AG09309 (cell line): ENCODE results near the gene MPZL1.
"Not testable (repeated sequence)": the region's sequence is repeated elsewhere in the genome, so short reads cannot be mapped to it uniquely, and the experiment has no call there.

ENCODE experiments used
- DNase-seq: peaks from one replicate; pipeline ENCODE4 v3.0.0-alpha.2; 2010; ENCODE audit warnings: low read depth
- H3K4me3 ChIP-seq: 2 replicates; pipeline ENCODE4 v1.5.1; 2011; ENCODE audit warnings: mild to moderate bottlenecking, low read depth, low read length, moderate library complexity; ENCODE audit not compliant: control insufficient read depth
- TF ChIP-seq, protein P1 (sequence below): IDR thresholded peaks from 2 replicates; pipeline ENCODE4 v1.5.1; 2011; ENCODE audit warnings: mild to moderate bottlenecking, low read depth, low read length, inconsistent platforms; ENCODE audit not compliant: insufficient read depth, control insufficient read depth; ENCODE audit errors: missing control alignments

MPZL1 gene

DNA sequence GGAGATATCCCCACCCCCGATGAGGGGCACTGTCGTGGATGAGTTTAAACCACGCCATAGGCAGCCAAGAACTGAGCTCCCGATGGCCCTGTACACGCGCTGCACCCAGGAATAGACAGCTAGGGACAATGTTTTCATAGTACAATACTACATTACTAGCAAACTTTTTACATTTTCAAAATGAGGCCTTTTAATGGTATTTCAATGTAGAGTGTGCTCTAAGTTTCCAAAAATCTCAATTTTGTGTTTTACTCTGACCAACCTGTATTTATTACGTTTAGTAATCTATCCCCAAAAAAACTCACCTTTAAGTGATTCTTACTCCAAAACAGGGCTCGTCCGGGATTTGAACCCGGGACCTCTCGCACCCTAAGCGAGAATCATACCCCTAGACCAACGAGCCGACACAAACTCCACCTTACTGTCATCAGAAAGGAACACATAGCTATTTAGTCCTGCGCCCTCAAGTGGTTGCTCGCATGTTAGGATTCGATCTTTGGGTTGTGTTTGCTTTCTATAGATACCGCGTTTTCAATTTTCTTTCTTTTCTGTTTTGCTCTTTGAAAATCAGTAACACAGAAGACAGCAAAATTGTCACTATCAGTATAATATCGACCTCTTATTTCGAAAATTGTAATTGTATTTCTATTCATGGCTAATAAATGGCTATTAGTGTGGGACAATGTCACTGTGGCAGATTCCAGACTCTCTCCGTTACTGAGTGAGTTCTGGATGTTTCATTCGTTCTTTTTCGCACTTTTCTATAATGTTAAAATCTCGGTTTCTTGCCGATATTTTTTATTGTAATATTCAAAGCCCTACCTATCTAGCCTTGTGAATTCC, 6.4 kb upstream of the MPZL1 start:
- TF ChIP-seq, protein P1, sequence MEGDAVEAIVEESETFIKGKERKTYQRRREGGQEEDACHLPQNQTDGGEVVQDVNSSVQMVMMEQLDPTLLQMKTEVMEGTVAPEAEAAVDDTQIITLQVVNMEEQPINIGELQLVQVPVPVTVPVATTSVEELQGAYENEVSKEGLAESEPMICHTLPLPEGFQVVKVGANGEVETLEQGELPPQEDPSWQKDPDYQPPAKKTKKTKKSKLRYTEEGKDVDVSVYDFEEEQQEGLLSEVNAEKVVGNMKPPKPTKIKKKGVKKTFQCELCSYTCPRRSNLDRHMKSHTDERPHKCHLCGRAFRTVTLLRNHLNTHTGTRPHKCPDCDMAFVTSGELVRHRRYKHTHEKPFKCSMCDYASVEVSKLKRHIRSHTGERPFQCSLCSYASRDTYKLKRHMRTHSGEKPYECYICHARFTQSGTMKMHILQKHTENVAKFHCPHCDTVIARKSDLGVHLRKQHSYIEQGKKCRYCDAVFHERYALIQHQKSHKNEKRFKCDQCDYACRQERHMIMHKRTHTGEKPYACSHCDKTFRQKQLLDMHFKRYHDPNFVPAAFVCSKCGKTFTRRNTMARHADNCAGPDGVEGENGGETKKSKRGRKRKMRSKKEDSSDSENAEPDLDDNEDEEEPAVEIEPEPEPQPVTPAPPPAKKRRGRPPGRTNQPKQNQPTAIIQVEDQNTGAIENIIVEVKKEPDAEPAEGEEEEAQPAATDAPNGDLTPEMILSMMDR, result peak; percentile 88
- peak; percentile 59 for DNase-seq
- peak overlapping the region; percentile 75 for H3K4me3 ChIP-seq

DNA sequence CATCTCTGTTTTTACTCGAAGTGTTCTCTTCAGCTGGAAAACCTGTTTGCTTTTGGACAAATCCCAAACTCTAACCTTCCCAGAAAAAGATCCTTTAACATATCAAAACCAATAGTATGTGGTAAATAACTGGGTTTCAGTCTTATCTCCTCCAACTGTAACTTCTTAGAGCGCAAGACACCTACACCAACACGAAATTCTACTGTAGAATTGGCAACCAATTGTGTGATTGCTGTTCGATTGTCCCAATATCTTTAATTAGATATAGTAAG, 5.8 kb upstream of the MPZL1 start:
- no peak for DNase-seq
- H3K4me3 ChIP-seq, result peak overlapping the region; percentile 49
- TF ChIP-seq, protein P1, result no peak

DNA sequence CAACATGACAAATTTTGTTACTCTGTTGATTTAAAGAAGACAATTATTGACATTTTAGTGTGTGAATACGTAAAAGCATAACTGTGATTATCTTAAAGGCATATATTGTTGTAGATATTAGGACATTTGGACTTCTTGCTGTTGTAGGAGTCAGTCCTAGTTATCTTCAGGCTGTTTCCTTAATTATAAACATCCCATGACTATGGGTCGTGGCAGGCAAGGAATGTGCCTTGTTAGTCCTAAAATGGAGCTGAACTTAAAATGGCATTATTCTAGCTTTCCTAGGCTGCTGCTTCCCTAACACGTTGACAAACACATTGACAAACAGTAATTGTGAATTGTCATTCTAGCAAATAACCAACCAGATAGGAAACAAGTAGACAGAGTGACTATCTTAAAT, 4.4 kb upstream of the MPZL1 start:
- TF ChIP-seq, protein P1, result no peak
- no peak overlapping the region for H3K4me3 ChIP-seq
- no peak for DNase-seq

DNA sequence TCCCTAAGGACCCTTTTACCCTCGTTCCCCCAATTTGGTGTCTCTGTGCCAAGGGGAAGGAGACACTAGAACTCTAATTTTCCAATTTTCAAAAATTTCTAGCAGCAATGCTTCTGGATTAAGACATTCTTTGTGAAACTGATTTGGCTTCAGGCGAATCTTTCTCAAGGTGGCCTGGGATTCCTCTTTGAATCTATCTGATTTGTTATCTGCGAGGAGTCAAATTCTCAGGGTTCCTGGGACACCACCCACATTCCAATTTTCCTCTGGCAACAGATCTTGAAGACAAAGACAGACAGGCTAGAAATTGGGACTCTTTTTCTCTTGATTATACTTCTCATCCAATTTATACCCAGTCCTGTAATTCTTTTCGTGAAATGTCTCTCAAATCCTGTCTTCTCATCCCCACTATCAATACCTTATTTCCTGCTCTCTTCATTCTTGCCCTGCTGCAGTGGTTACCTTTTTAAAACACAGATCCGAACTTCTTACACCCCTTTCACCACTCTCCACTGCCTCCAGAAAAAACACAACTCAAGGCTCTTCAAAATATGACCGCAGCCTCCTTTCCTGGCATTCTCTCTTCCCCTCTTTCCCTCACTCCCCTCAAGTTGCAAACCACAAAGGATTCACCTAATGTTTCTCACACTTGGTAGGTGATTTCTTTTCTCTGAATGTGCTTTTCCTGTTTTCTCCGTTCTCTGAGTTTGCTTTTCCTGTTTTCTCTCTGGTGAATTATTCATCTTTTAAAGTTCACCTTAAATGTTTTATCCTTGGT, 2.7 kb upstream of the MPZL1 start:
- no peak for DNase-seq
- TF ChIP-seq, protein P1, result no peak
- H3K4me3 ChIP-seq, result no peak overlapping the region

DNA sequence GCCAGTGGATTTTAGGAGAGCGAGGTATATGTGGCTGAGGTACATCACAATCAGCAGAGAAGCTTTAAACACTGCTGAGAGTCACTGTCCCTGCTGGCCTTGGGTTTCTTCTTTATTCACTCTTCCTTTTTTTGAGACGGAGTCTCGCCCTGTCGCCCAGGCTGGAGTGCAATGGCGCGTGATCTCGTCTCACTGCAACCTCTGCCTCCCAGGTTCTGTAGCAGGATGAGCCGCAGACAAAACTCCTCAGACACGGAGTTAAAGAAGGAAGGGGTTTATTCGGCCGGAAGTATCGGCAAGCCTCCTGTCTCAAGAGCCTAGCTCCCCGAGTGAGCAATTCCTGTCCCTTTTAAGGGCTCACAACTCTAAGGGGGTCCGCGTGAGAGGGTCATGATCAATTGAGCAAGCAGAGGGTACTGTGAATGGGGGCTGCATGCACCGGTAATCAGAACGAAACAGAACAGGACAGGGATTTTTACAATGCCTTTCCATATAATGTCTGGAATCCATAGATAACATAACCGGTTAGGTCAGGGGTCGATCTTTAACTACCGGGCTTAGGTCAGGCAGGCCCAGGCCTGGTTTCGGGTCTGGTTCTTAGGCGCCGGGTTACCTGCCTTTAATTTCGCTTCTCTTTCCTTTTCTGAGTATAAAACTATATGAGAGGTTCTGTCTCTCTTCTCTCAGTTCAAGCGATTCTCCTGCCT, 1.9 kb upstream of the MPZL1 start:
- not testable (repeated sequence) for H3K4me3 ChIP-seq, DNase-seq

DNA sequence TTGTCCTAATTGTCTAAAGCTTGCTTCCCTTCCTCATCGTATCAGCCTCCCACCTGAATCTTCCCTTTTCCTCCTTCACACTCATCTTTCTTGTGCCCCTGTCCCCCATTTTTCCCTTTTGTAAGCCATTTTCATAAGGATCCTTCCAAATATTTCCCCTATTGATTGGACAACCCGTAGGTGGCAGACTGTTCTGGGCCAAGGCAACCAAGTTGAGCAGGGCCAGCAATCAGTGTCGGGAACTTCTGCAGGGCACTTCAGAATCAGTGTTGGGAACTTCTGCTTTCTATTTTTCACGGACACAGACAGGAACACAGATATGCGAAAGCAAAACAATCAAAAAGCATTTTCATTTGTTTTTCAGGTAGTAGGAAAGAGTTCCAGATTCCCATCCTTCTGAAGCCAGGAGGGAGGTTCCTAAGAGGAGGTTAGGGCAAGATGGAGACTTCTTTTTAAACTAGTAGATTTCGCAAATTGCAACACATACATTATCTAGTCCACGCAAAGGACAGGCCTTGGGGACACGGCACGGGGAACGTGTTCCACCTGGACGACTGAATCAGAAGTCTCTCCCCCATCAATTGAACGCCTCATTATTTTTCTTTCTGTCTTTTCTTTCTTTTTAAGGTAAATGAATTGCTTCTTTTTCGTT, 691 bp upstream of the MPZL1 start:
- DNase-seq, result peak; percentile 24
- TF ChIP-seq, protein P1, result peak; percentile 61
- peak overlapping the region; percentile 78 for H3K4me3 ChIP-seq
